GM19240 (cell line): ENCODE measurements around the gene MAFF.

Experiments
- DNase-seq: peaks from one replicate; pipeline ENCODE4 v3.0.0; 2011; ENCODE audit warnings: low spot score; ENCODE audit not compliant: insufficient read length

MAFF gene

GRCh38 chr22:38247713-38248112, 45.9 kb downstream of the MAFF start:
- DNase-seq = no peak

- no peak for DNase-seq
These were observed 46.5 kb downstream of the MAFF start for GRCh38 chr22:38248280-38248679.

GRCh38 chr22:38249301-38249700, 47.5 kb downstream of the MAFF start:
- DNase-seq = no peak

- no peak for DNase-seq
These were observed 48.2 kb downstream of the MAFF start for GRCh38 chr22:38249803-38250642.

- no peak for DNase-seq
These were observed 49.0 kb downstream of the MAFF start for GRCh38 chr22:38250643-38251340.

GRCh38 chr22:38251341-38251692, 49.5 kb downstream of the MAFF start:
- DNase-seq = no peak

- DNase-seq = no peak
These were observed 53.9 kb downstream of the MAFF start for GRCh38 chr22:38255697-38256096.

GRCh38 chr22:38257181-38257580, 55.4 kb downstream of the MAFF start:
- DNase-seq = no peak

GRCh38 chr22:38257650-38258250, 56.0 kb downstream of the MAFF start:
- no peak for DNase-seq

GRCh38 chr22:38258895-38259294, 57.1 kb downstream of the MAFF start:
- no peak for DNase-seq

GRCh38 chr22:38259370-38259769, 57.6 kb downstream of the MAFF start:
- DNase-seq = no peak

GRCh38 chr22:38260761-38261681, 59.2 kb downstream of the MAFF start:
- DNase-seq = no peak

GRCh38 chr22:38262051-38262795, 60.4 kb downstream of the MAFF start:
- no peak for DNase-seq

- no peak for DNase-seq
These were observed 62.6 kb downstream of the MAFF start for GRCh38 chr22:38264322-38264843.
